Panc1 (cell line): Measurements from ENCODE around the gene PRR35.

Source experiments
- POLR2AphosphoS5 ChIP-seq: IDR thresholded peaks from 2 replicates; pipeline ENCODE4 v1.6.1; 2012; ENCODE audit warnings: mild to moderate bottlenecking, low read depth, low read length, moderate library complexity
- REST ChIP-seq, 2 experiments: IDR thresholded peaks; 2 replicates each; pipeline ENCODE4 v1.6.1; 2011 to 2012; ENCODE audit warnings: low read depth in 2 of 2, control low read depth in 1 of 2, low read length in 1 of 2, mild to moderate bottlenecking in 1 of 2, moderate library complexity in 1 of 2; ENCODE audit not compliant: insufficient read depth in 1 of 2
- TCF7L2 ChIP-seq: IDR thresholded peaks from 2 replicates; pipeline ENCODE4 v1.6.1; 2011; ENCODE audit warnings: mild to moderate bottlenecking, low read depth, low read length, inconsistent platforms
- TF ChIP-seq, protein P1 (sequence below): fragments of 450-650 bp; IDR thresholded peaks from 2 replicates; pipeline ENCODE4 v1.5.1; 2017; ENCODE audit warnings: mild to moderate bottlenecking

DNA sequence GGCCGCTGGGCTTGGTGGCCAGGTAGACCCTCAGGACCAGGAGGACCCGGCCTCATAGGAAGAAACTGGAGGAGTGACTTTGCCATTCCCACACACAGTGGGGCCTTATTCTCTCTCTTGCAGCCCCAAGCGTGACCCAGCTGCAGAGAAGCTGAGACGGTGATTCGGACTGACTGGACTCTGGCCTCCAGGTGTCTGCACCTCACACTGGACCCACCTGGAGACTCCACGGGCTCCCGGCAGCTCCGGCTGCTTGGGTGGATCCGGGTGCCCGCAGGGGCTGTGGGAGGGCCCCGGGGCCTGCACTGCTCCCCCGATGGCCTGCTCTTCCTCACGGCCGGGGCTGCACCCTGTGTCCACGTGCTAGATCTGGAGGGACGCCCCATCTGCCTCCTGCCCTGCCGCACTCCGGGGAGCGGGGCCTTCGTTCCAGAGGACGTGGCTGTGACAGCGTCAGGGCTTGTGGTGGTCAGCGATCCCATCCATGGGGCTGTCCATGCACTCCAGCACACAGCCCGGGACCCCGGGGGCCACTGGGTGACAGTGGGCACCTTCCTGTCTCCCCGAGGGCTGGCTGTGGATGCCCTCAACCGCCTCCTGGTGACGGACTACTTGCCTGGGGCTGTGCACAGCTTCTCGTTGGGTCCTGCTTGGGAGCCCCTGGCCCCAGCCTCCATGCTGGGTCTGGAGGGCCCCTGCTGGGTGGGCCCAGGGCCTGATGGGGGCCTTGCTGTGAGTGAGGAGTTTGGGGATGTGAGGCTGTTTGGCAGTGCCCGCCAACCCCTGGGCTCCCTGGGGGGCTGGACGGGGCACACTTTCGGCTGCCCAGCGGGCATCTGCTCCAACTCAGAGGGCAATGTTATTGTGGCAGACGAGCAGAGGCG lies 7.4 kb downstream of the PRR35 start:
- TF ChIP-seq REST (IDR thresholded peaks at IDR 0.05; ENCODE audit: insufficient read depth in 1 of 2, low read depth in 2 of 2, low read length in 1 of 2), result no peak
- TF ChIP-seq, protein P1, sequence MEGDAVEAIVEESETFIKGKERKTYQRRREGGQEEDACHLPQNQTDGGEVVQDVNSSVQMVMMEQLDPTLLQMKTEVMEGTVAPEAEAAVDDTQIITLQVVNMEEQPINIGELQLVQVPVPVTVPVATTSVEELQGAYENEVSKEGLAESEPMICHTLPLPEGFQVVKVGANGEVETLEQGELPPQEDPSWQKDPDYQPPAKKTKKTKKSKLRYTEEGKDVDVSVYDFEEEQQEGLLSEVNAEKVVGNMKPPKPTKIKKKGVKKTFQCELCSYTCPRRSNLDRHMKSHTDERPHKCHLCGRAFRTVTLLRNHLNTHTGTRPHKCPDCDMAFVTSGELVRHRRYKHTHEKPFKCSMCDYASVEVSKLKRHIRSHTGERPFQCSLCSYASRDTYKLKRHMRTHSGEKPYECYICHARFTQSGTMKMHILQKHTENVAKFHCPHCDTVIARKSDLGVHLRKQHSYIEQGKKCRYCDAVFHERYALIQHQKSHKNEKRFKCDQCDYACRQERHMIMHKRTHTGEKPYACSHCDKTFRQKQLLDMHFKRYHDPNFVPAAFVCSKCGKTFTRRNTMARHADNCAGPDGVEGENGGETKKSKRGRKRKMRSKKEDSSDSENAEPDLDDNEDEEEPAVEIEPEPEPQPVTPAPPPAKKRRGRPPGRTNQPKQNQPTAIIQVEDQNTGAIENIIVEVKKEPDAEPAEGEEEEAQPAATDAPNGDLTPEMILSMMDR, result no peak
- no peak for TF ChIP-seq TCF7L2
- TF ChIP-seq POLR2AphosphoS5, result no peak
